T47D (cell line): ENCODE measurements around the gene TCIRG1.

Experiments
- DNase-seq, 2 experiments: peaks; one replicate each; pipeline versions ENCODE4 v3.0.0 to v3.0.0-alpha.2; 2011 to 2012; ENCODE audit warnings: low read depth in 1 of 2, low spot score in 1 of 2
- JUND ChIP-seq: IDR thresholded peaks from 2 replicates; pipeline ENCODE4 v1.6.1; 2012; ENCODE audit warnings: low read depth
- in situ Hi-C: cut with HindIII; loops from 2 replicates; pipeline ENCODE4 v1.10.0; 2016; ENCODE audit warnings: low sequenced_read_pairs, low pct_unique_long_range_greater_than_20kb

The TCIRG1 gene

GRCh38 chr11:68016904-68017817 lies 21.7 kb upstream of the TCIRG1 start:
- no peak for DNase-seq
- in situ Hi-C loops: no loop called here
- TF ChIP-seq JUND: no peak

GRCh38 chr11:68017980-68018729 lies 20.7 kb upstream of the TCIRG1 start:
- no peak for TF ChIP-seq JUND
- in situ Hi-C loops: no loop called here
- no peak for DNase-seq

GRCh38 chr11:68018730-68019190 lies 20.1 kb upstream of the TCIRG1 start:
- no peak for TF ChIP-seq JUND
- in situ Hi-C loops: no loop called here
- DNase-seq: no peak

- no peak for DNase-seq
- in situ Hi-C loops: no loop called here
- TF ChIP-seq JUND: no peak
Observed at GRCh38 chr11:68019486-68019885, 19.3 kb upstream of the TCIRG1 start.

- in situ Hi-C loops: no loop called here
Observed at GRCh38 chr11:68020575-68020974, 18.2 kb upstream of the TCIRG1 start.

GRCh38 chr11:68021167-68021787 lies 17.5 kb upstream of the TCIRG1 start:
- TF ChIP-seq JUND: no peak
- peak; percentile 84 to 85 for DNase-seq
- in situ Hi-C loops: no loop called here

More at GRCh38 chr11:68020575-68020974, 18.2 kb upstream of the TCIRG1 start:
- peak in 1 of 2 experiments; percentile 76 for DNase-seq
- no peak for TF ChIP-seq JUND

- DNase-seq: no peak
- no peak for TF ChIP-seq JUND
- in situ Hi-C loops: no loop called here
Observed at GRCh38 chr11:68022531-68022930, 16.3 kb upstream of the TCIRG1 start.

- in situ Hi-C loops: no loop called here
- no peak for TF ChIP-seq JUND
- DNase-seq: no peak
Observed at GRCh38 chr11:68024508-68024907, 14.3 kb upstream of the TCIRG1 start.

- no peak for TF ChIP-seq JUND
- no peak for DNase-seq
- in situ Hi-C loops: no loop called here
Observed at GRCh38 chr11:68025047-68025446, 13.8 kb upstream of the TCIRG1 start.

- DNase-seq: no peak
- in situ Hi-C loops: no loop called here
- no peak for TF ChIP-seq JUND
Observed at GRCh38 chr11:68026391-68027105, 12.3 kb upstream of the TCIRG1 start.

- no peak for TF ChIP-seq JUND
- no peak for DNase-seq
- in situ Hi-C loops: no loop called here
Observed at GRCh38 chr11:68027667-68028066, 11.2 kb upstream of the TCIRG1 start.
